Tibial nerve (tissue), 3 donors: ENCODE results near the gene PARP9.

Source experiments
- CTCF ChIP-seq, 5 experiments: fragments of 200-600 bp in 3 of 5; fragments of 450-650 bp in 2 of 5; sonication (generic) in 3 of 5; IDR thresholded peaks; one replicate each; pipeline ENCODE4 v1.5.1; 2016 to 2019; ENCODE audit warnings: antibody characterized with exemption in 5 of 5, mild to moderate bottlenecking in 3 of 5, moderate library complexity in 2 of 5
- POLR2A ChIP-seq, 2 donors: fragments of 450-650 bp; IDR thresholded peaks; one replicate each; pipeline ENCODE4 v1.6.1; 2017; ENCODE audit warnings: antibody characterized with exemption in 2 of 2, mild to moderate bottlenecking in 2 of 2, moderate library complexity in 2 of 2

GRCh38 chr3:122562923-122563716 is 980 bp downstream of the PARP9 start:
- TF ChIP-seq POLR2A (IDR thresholded peaks at IDR 0.05) (no peak), CTCF (IDR thresholded peaks at IDR 0.05) (no peak)
